Liver (tissue), 3 donors: Measurements from ENCODE around the gene IRAK2.

Experiments used
- EGR1 ChIP-seq, 2 donors: IDR thresholded peaks; 2 replicates each; pipeline ENCODE4 v1.6.1; 2016 to 2018; ENCODE audit warnings: antibody characterized with exemption in 2 of 2, low read depth in 2 of 2
- TAF1 ChIP-seq: conservative IDR thresholded peaks from 2 replicates; pipeline ENCODE4 v1.6.1; 2016; ENCODE audit warnings: antibody characterized with exemption, mild to moderate bottlenecking
- YY1 ChIP-seq: IDR thresholded peaks from 2 replicates; pipeline ENCODE4 v1.6.1; 2016; ENCODE audit warnings: antibody characterized with exemption, mild to moderate bottlenecking
- TF ChIP-seq, protein P1 (sequence below): fragments of 150-350 bp; IDR thresholded peaks from 2 replicates; pipeline ENCODE4 v1.5.1; 2017; ENCODE audit warnings: improper control_type of control experiment, low read depth, low read length; ENCODE audit not compliant: missing input control
- TF ChIP-seq, protein P2 (sequence below): IDR thresholded peaks from 2 replicates; pipeline ENCODE4 v1.6.1; 2016; ENCODE audit warnings: antibody characterized with exemption
- TF ChIP-seq, protein P3 (sequence below): IDR thresholded peaks from 2 replicates; pipeline ENCODE4 v1.6.1; 2016; ENCODE audit warnings: antibody characterized with exemption, mild to moderate bottlenecking
- donor health status: healthy.
- donor health status: healthy.

DNA sequence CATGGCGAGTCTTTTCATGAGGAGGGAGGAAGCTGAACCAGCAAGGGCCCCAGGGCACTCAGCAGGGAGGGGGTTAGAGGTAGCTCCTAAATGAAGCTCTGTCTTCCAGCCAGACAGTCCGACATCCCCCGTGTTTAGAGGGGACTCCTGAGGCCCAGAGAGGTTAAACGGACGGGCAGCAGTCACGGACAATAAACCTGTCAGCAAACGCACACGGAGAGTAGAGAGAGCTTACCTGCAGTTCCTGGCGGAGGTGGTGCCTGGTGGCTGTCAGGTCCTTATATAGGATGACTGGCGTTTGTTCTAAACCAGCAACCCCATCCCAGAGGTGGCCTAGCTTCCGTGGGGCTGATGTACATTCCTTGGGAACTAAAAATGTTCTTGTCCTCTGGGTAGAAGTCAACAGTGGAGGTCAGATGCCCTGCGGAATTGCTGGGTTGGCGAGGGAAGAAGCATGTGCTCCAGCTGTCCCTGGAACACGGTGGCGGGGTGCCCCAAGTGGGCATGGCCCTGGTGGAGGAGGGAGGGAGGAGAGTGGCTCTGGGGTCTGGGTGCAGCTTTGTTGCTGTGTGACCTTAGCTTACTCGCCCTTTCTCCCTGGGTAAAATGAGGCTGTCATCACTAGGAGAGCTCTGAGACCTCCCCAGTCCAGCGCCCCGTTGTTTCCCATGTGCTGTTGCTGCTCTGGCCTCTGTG lies 125.9 kb downstream of the IRAK2 start:
- TF ChIP-seq, protein P1, sequence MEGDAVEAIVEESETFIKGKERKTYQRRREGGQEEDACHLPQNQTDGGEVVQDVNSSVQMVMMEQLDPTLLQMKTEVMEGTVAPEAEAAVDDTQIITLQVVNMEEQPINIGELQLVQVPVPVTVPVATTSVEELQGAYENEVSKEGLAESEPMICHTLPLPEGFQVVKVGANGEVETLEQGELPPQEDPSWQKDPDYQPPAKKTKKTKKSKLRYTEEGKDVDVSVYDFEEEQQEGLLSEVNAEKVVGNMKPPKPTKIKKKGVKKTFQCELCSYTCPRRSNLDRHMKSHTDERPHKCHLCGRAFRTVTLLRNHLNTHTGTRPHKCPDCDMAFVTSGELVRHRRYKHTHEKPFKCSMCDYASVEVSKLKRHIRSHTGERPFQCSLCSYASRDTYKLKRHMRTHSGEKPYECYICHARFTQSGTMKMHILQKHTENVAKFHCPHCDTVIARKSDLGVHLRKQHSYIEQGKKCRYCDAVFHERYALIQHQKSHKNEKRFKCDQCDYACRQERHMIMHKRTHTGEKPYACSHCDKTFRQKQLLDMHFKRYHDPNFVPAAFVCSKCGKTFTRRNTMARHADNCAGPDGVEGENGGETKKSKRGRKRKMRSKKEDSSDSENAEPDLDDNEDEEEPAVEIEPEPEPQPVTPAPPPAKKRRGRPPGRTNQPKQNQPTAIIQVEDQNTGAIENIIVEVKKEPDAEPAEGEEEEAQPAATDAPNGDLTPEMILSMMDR, result no peak
- TF ChIP-seq, protein P2, sequence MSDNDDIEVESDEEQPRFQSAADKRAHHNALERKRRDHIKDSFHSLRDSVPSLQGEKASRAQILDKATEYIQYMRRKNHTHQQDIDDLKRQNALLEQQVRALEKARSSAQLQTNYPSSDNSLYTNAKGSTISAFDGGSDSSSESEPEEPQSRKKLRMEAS, result no peak
- TF ChIP-seq, protein P3, sequence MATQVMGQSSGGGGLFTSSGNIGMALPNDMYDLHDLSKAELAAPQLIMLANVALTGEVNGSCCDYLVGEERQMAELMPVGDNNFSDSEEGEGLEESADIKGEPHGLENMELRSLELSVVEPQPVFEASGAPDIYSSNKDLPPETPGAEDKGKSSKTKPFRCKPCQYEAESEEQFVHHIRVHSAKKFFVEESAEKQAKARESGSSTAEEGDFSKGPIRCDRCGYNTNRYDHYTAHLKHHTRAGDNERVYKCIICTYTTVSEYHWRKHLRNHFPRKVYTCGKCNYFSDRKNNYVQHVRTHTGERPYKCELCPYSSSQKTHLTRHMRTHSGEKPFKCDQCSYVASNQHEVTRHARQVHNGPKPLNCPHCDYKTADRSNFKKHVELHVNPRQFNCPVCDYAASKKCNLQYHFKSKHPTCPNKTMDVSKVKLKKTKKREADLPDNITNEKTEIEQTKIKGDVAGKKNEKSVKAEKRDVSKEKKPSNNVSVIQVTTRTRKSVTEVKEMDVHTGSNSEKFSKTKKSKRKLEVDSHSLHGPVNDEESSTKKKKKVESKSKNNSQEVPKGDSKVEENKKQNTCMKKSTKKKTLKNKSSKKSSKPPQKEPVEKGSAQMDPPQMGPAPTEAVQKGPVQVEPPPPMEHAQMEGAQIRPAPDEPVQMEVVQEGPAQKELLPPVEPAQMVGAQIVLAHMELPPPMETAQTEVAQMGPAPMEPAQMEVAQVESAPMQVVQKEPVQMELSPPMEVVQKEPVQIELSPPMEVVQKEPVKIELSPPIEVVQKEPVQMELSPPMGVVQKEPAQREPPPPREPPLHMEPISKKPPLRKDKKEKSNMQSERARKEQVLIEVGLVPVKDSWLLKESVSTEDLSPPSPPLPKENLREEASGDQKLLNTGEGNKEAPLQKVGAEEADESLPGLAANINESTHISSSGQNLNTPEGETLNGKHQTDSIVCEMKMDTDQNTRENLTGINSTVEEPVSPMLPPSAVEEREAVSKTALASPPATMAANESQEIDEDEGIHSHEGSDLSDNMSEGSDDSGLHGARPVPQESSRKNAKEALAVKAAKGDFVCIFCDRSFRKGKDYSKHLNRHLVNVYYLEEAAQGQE, result no peak
- TF ChIP-seq TAF1 (no peak), YY1 (no peak), EGR1 (IDR thresholded peaks at IDR 0.05; ENCODE audit: low read depth in 2 of 2) (no peak)
